Measurements from ENCODE around the gene CTNNA1.

Gene CTNNA1

GRCh38 chr5:138762110-138762509 is 8.9 kb downstream of the CTNNA1 start:
- TF ChIP-seq EZH2phosphoT487 (IDR thresholded peaks at IDR 0.05; ENCODE audit: borderline replicate concordance, low read length), result no peak
- TF ChIP-seq, protein P1, sequence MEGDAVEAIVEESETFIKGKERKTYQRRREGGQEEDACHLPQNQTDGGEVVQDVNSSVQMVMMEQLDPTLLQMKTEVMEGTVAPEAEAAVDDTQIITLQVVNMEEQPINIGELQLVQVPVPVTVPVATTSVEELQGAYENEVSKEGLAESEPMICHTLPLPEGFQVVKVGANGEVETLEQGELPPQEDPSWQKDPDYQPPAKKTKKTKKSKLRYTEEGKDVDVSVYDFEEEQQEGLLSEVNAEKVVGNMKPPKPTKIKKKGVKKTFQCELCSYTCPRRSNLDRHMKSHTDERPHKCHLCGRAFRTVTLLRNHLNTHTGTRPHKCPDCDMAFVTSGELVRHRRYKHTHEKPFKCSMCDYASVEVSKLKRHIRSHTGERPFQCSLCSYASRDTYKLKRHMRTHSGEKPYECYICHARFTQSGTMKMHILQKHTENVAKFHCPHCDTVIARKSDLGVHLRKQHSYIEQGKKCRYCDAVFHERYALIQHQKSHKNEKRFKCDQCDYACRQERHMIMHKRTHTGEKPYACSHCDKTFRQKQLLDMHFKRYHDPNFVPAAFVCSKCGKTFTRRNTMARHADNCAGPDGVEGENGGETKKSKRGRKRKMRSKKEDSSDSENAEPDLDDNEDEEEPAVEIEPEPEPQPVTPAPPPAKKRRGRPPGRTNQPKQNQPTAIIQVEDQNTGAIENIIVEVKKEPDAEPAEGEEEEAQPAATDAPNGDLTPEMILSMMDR (IDR thresholded peaks at IDR 0.05; ENCODE audit: low read depth, low read length, poor library complexity, severe bottlenecking), result no peak
- Histone ChIP-seq H3K36me3 (ENCODE audit: control insufficient read depth, low read length) (no peaks in the 10 kb centered on the region), H4K20me1 (ENCODE audit: control insufficient read depth, insufficient read depth, low read depth, low read length) (no peaks in the 10 kb centered on the region), H3K4me3 (ENCODE audit: low read length) (no peak overlapping the region), H3K4me2 (ENCODE audit: low read length) (no peak overlapping the region), H3K4me1 (ENCODE audit: control insufficient read depth, low read length) (no peaks in the 10 kb centered on the region), H3K79me2 (ENCODE audit: control insufficient read depth, low read length) (peaks cover 10% of the 10 kb centered on the region), H3K27ac (ENCODE audit: low read depth, low read length) (no peak overlapping the region), H3K9me3 (ENCODE audit: control insufficient read depth, insufficient read depth, low read length) (no peaks in the 10 kb centered on the region), H3K27me3 (ENCODE audit: control insufficient read depth, low read length) (no peaks in the 10 kb centered on the region), H3K9me2 (replicated peaks; ENCODE audit: control insufficient read depth, low read length) (no peaks in the 10 kb centered on the region), H3F3A (ENCODE audit: control insufficient read depth, insufficient read depth) (no peaks in the 10 kb centered on the region)

GRCh38 chr5:138763037-138763778 is 10.0 kb downstream of the CTNNA1 start:
- no peaks in the 10 kb centered on the region for H3K27me3 ChIP-seq (ENCODE audit: control insufficient read depth, low read length)
- no peaks in the 10 kb centered on the region for H3K36me3 ChIP-seq (ENCODE audit: control insufficient read depth, low read length)
- peaks cover 15% of the 10 kb centered on the region for H3K79me2 ChIP-seq (ENCODE audit: control insufficient read depth, low read length)
- H3K4me2 ChIP-seq (ENCODE audit: low read length), result no peak overlapping the region
- H3K4me3 ChIP-seq (ENCODE audit: low read length), result no peak overlapping the region
- H3K27ac ChIP-seq (ENCODE audit: low read depth, low read length), result no peak overlapping the region
- H3K4me1 ChIP-seq (ENCODE audit: control insufficient read depth, low read length), result no peaks in the 10 kb centered on the region
- H3K9me3 ChIP-seq (ENCODE audit: control insufficient read depth, insufficient read depth, low read length), result no peaks in the 10 kb centered on the region
- H3K9me2 ChIP-seq (replicated peaks; ENCODE audit: control insufficient read depth, low read length), result no peaks in the 10 kb centered on the region
- H3F3A ChIP-seq (ENCODE audit: control insufficient read depth, insufficient read depth), result no peaks in the 10 kb centered on the region
- no peaks in the 10 kb centered on the region for H4K20me1 ChIP-seq (ENCODE audit: control insufficient read depth, insufficient read depth, low read depth, low read length)
- no peak for TF ChIP-seq EZH2phosphoT487 (IDR thresholded peaks at IDR 0.05; ENCODE audit: borderline replicate concordance, low read length)
- TF ChIP-seq, protein P1 (IDR thresholded peaks at IDR 0.05; ENCODE audit: low read depth, low read length, poor library complexity, severe bottlenecking), result no peak

DNA sequence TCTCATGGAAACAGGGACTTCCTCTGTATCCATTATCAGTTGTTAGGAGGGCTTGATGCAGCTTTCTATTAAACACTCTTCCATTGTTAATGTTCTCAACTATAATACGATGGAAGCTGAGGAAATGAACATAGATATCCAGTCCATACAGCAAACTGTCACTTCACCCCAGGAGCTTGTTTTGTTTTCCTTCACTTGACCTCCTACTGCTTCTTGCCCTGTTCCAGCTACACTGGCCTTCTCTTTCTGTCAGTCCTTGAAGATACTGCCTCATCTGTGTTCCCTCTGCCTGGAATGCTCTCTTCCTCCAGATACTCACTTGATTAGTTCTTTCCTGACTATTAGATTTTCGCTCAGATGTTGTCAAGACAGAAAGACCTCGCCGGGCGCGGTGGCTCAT is 17.1 kb downstream of the CTNNA1 start:
- H4K20me1 ChIP-seq (ENCODE audit: control insufficient read depth, insufficient read depth, low read depth, low read length), result no peaks in the 10 kb centered on the region
- no peaks in the 10 kb centered on the region for H3K27me3 ChIP-seq (ENCODE audit: control insufficient read depth, low read length)
- peaks cover 22% of the 10 kb centered on the region for H3K79me2 ChIP-seq (ENCODE audit: control insufficient read depth, low read length)
- no peak overlapping the region for H3K4me3 ChIP-seq (ENCODE audit: low read length)
- TF ChIP-seq EZH2phosphoT487 (IDR thresholded peaks at IDR 0.05; ENCODE audit: borderline replicate concordance, low read length), result no peak
- TF ChIP-seq, protein P1 (IDR thresholded peaks at IDR 0.05; ENCODE audit: low read depth, low read length, poor library complexity, severe bottlenecking), result no peak
- H3K4me1 ChIP-seq (ENCODE audit: control insufficient read depth, low read length), result no peaks in the 10 kb centered on the region
- no peak overlapping the region for H3K27ac ChIP-seq (ENCODE audit: low read depth, low read length)
- H3F3A ChIP-seq (ENCODE audit: control insufficient read depth, insufficient read depth), result no peaks in the 10 kb centered on the region
- no peaks in the 10 kb centered on the region for H3K9me3 ChIP-seq (ENCODE audit: control insufficient read depth, insufficient read depth, low read length)
- no peaks in the 10 kb centered on the region for H3K9me2 ChIP-seq (replicated peaks; ENCODE audit: control insufficient read depth, low read length)
- no peaks in the 10 kb centered on the region for H3K36me3 ChIP-seq (ENCODE audit: control insufficient read depth, low read length)
- H3K4me2 ChIP-seq (ENCODE audit: low read length), result no peak overlapping the region
